H4 (cell line): ENCODE results near the gene ZDHHC6. TPM values are rescaled to one million over a fixed set of nuclear protein-coding genes. Genes with fewer than 3 reads are reported as not detected.
"Not testable (repeated sequence)": the region's sequence is repeated elsewhere in the genome, so short reads cannot be mapped to it uniquely, and the experiment has no call there.

ENCODE experiments used
- DNase-seq: peaks from one replicate; pipeline ENCODE4 v3.0.0-alpha.2; 2015; ENCODE audit warnings: low spot score
- total RNA-seq: library from RNA; depleted of rRNA; stranded (reverse); fragments of >200 nt; shearing (Covaris generic); gene quantifications from 2 replicates; pipeline ENCODE4 v1.2.3, GENCODE V29; 2014; rRNA removed

The ZDHHC6 gene
- total RNA-seq, 1 experiment from 2014 or later, result 36.0 TPM

GRCh38 chr10:112393341-112393740, 53.4 kb downstream of the ZDHHC6 start:
- no peak for DNase-seq

GRCh38 chr10:112390125-112390703, 56.5 kb downstream of the ZDHHC6 start:
- DNase-seq, result no peak

GRCh38 chr10:112389271-112389822, 57.4 kb downstream of the ZDHHC6 start:
- peak; percentile 68 for DNase-seq

- no peak for DNase-seq
Measured at GRCh38 chr10:112388548-112388947, 58.2 kb downstream of the ZDHHC6 start.

- not testable (repeated sequence) for DNase-seq
Measured at GRCh38 chr10:112388056-112388455, 58.7 kb downstream of the ZDHHC6 start.

GRCh38 chr10:112385201-112385600, 61.5 kb downstream of the ZDHHC6 start:
- DNase-seq, result no peak

- no peak for DNase-seq
Measured at GRCh38 chr10:112384141-112384540, 62.6 kb downstream of the ZDHHC6 start.

- DNase-seq, result peak; percentile 40
Measured at GRCh38 chr10:112383325-112383724, 63.4 kb downstream of the ZDHHC6 start.

- no peak for DNase-seq
Measured at GRCh38 chr10:112382515-112383235, 64.0 kb downstream of the ZDHHC6 start.

Other genes with a start within 250 kb of the ZDHHC6 start
- gene TECTB, start 163.5 kb downstream of the ZDHHC6 start, total RNA-seq, result not detected in 2 replicates
- 13.5 and 13.7 TPM in 2 replicates for gene ACSL5, start 72.8 kb downstream of the ZDHHC6 start, total RNA-seq
- gene VTI1A, start 301 bp upstream of the ZDHHC6 start, total RNA-seq, result 21.2 and 27.0 TPM in 2 replicates